Keratinocyte (primary cell): Measurements from ENCODE around the gene HK2. TPM values are rescaled to one million over a fixed set of nuclear protein-coding genes. Genes with fewer than 3 reads are reported as not detected.
"Not testable (repeated sequence)": the region's sequence is repeated elsewhere in the genome, so short reads cannot be mapped to it uniquely, and the experiment has no call there.

Experiments
- DNase-seq: peaks from one replicate; pipeline ENCODE4 v3.0.0-alpha.2; 2011; ENCODE audit warnings: low read depth, missing footprints, low spot score
- FAIRE-seq: peaks from 2 replicates; lab custom pipeline; 2011; peaks lifted over from hg19 to GRCh38; lab: Jason Lieb, UNC
- H2AFZ ChIP-seq: 2 replicates; pipeline ENCODE4 v1.6.0; 2012; ENCODE audit warnings: low read length, control low read depth, inconsistent platforms; ENCODE audit not compliant: control insufficient read depth
- H3K27ac ChIP-seq: 2 replicates; pipeline ENCODE4 v1.5.1; 2011; ENCODE audit warnings: low read length; ENCODE audit not compliant: control insufficient read depth, insufficient read depth
- H3K27me3 ChIP-seq: 3 replicates; pipeline ENCODE4 v1.6.0; 2011; ENCODE audit warnings: low read length; ENCODE audit not compliant: control insufficient read depth, insufficient read depth; ENCODE audit errors: extremely low read depth
- H3K36me3 ChIP-seq, 2 experiments: 2 replicates in 1 of 2; 3 replicates in 1 of 2; pipeline ENCODE4 v1.5.1; 2011; ENCODE audit warnings: low read length in 2 of 2, mild to moderate bottlenecking in 1 of 2; ENCODE audit not compliant: control insufficient read depth in 2 of 2, insufficient read depth in 2 of 2; ENCODE audit errors: extremely low read depth in 1 of 2
- H3K4me1 ChIP-seq: 3 replicates; pipeline ENCODE4 v1.5.1; 2011; ENCODE audit warnings: low read length; ENCODE audit not compliant: control insufficient read depth, insufficient read depth; ENCODE audit errors: extremely low read depth
- H3K4me2 ChIP-seq: 3 replicates; pipeline ENCODE4 v1.6.0; 2011; ENCODE audit warnings: low read depth, low read length; ENCODE audit not compliant: control insufficient read depth, insufficient read depth; ENCODE audit errors: extremely low read depth
- H3K4me3 ChIP-seq, 3 experiments: fragments of 200-600 bp in 1 of 3; sonication (generic) in 1 of 3; 2 replicates in 2 of 3; 3 replicates in 1 of 3; pipeline ENCODE4 v1.5.1; 2011 to 2016; ENCODE audit warnings: low read length in 3 of 3, mild to moderate bottlenecking in 3 of 3, control low read depth in 2 of 3, inconsistent platforms in 1 of 3, low read depth in 1 of 3, mixed read lengths in 1 of 3, mixed run types in 1 of 3, moderate library complexity in 1 of 3; ENCODE audit not compliant: control insufficient read depth in 2 of 3, insufficient read depth in 2 of 3; ENCODE audit errors: extremely low read depth in 1 of 3
- H3K79me2 ChIP-seq: 2 replicates; pipeline ENCODE4 v1.6.0; 2012; ENCODE audit warnings: low read length; ENCODE audit not compliant: control insufficient read depth, insufficient read depth
- H3K9ac ChIP-seq: 3 replicates; pipeline ENCODE4 v1.6.0; 2011; ENCODE audit warnings: low read length; ENCODE audit not compliant: control insufficient read depth, insufficient read depth; ENCODE audit errors: extremely low read depth
- H3K9me1 ChIP-seq: 3 replicates; pipeline ENCODE4 v1.6.0; 2011; ENCODE audit warnings: low read length; ENCODE audit not compliant: control insufficient read depth, insufficient read depth; ENCODE audit errors: extremely low read depth
- H3K9me3 ChIP-seq: 2 replicates; pipeline ENCODE4 v1.5.1; 2012; ENCODE audit warnings: low read depth, low read length; ENCODE audit not compliant: control insufficient read depth
- H4K20me1 ChIP-seq: 3 replicates; pipeline ENCODE4 v1.6.0; 2011; ENCODE audit warnings: low read length; ENCODE audit not compliant: control insufficient read depth, insufficient read depth; ENCODE audit errors: extremely low read depth
- EZH2 ChIP-seq: IDR thresholded peaks from one replicate; pipeline ENCODE4 v1.6.1; 2012; ENCODE audit warnings: inconsistent platforms, mild to moderate bottlenecking, low read length, moderate library complexity
- dilution Hi-C: fragments of 300-500 bp; cut with MboI; formaldehyde crosslinking; loops from one replicate; pipeline ENCODE4 v1.7.0; 2020; ENCODE audit warnings: low sequenced_read_pairs; ENCODE audit not compliant: extremely low pct_ligation_motif_present
- polyA plus RNA-seq, 5 experiments: library from polyadenylated mRNA; depleted of rRNA in 3 of 5; stranded (reverse) in 3 of 5; stranded (forward) in 1 of 5; unstranded in 1 of 5; fragments of >200 nt; gene quantifications; 1 replicate in 1 of 5; 2 replicates in 3 of 5; 3 replicates in 1 of 5; pipeline versions ENCODE4 v1.2.1 to v1.2.3, GENCODE V29; 2011 to 2012; ENCODE audit warnings: missing spikeins in 2 of 5, low read depth in 1 of 5, low replicate concordance in 1 of 5
- TF ChIP-seq, protein P1 (sequence below), 3 experiments: IDR thresholded peaks in 1 of 3; conservative IDR thresholded peaks in 1 of 3; optimal IDR thresholded peaks in 1 of 3; 2 replicates in 2 of 3; 3 replicates in 1 of 3; pipeline versions ENCODE3 to v1.5.1; 2011; ENCODE audit warnings: low read length in 3 of 3, mild to moderate bottlenecking in 3 of 3, moderate library complexity in 2 of 3, control low read depth in 1 of 3, inconsistent platforms in 1 of 3; ENCODE audit not compliant: insufficient read depth in 2 of 3; ENCODE audit errors: extremely low read depth in 1 of 3

The HK2 gene
- polyA plus RNA-seq, 1 donor (not counting 4 experiments of a cell fraction or from before 2014, with no cell fraction given): 27.1 TPM

DNA sequence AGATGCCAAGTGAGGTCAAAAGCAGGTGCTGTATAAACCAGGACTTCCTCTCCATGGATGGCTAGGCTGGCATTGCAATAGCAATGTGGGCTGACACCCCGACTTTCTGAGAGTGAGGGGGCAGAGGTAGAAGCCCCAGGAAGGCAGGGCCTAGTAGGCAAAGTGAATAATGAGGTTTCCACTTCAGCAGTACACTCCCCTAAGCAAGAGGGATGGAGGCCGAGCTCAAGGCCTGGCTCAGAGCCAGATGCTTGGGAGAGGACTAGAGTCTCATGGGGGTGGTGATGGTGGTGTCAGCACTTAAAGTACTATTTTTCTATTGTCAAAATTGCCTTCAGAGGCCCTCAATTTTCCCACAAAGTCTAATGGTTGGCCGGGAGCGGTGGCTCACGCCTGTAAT, 41.6 kb upstream of the HK2 start:
- Histone ChIP-seq H3K4me2 (no peak overlapping the region), H3K9me1 (no peaks in the 10 kb centered on the region), H3K36me3 (no peaks in the 10 kb centered on the region), H3K79me2 (no peaks in the 10 kb centered on the region), H3K4me3 (no peak overlapping the region), H3K9me3 (no peaks in the 10 kb centered on the region), H3K4me1 (no peaks in the 10 kb centered on the region), H3K9ac (no peak overlapping the region), H3K27me3 (no peaks in the 10 kb centered on the region), H4K20me1 (no peaks in the 10 kb centered on the region), H3K27ac (no peak overlapping the region), H2AFZ (no peak overlapping the region)
- TF ChIP-seq EZH2: no peak
- TF ChIP-seq, protein P1, sequence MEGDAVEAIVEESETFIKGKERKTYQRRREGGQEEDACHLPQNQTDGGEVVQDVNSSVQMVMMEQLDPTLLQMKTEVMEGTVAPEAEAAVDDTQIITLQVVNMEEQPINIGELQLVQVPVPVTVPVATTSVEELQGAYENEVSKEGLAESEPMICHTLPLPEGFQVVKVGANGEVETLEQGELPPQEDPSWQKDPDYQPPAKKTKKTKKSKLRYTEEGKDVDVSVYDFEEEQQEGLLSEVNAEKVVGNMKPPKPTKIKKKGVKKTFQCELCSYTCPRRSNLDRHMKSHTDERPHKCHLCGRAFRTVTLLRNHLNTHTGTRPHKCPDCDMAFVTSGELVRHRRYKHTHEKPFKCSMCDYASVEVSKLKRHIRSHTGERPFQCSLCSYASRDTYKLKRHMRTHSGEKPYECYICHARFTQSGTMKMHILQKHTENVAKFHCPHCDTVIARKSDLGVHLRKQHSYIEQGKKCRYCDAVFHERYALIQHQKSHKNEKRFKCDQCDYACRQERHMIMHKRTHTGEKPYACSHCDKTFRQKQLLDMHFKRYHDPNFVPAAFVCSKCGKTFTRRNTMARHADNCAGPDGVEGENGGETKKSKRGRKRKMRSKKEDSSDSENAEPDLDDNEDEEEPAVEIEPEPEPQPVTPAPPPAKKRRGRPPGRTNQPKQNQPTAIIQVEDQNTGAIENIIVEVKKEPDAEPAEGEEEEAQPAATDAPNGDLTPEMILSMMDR (optimal IDR thresholded peaks at IDR 0.05 in 1 of 3, IDR thresholded peaks at IDR 0.05 in 1 of 3, conservative IDR thresholded peaks at IDR 0.05 in 1 of 3; ENCODE audit: extremely low read depth in 1 of 3, insufficient read depth in 2 of 3, low read length in 3 of 3): no peak
- FAIRE-seq (no peak), DNase-seq (no peak)
- dilution Hi-C loops: no loop called here

- H3K4me1 ChIP-seq, H3K4me2 ChIP-seq, H3K4me3 ChIP-seq, H3K9ac ChIP-seq, H3K79me2 ChIP-seq, dilution Hi-C loops, H3K9me3 ChIP-seq, H2AFZ ChIP-seq, H4K20me1 ChIP-seq, DNase-seq, H3K27ac ChIP-seq, H3K27me3 ChIP-seq, H3K9me1 ChIP-seq, FAIRE-seq, H3K36me3 ChIP-seq: not testable (repeated sequence)
Measured at GRCh38 chr2:74794878-74795277, 39.0 kb upstream of the HK2 start.

DNA sequence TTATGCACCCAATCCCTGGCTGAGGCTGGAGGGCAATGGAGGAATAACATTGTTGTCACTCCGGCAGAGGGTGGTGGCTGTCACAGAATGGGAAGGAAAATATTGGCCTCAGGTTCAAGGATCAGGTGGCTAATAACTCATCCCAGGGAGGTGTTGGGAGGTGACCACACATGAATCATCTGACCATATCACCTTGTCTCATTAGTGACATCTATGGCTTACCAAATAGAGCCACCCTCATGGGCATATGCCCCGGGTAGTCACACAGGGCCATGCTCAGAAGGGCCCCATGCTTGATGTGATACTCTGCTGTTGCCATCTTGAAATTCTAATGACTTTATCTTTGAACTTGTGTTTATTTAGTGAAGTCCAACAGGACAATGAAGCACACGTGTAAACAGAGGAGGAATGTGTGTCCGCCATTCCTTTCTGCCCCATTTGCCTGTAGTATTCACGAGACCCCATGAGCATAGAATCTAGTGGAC, 27.5 kb upstream of the HK2 start:
- Histone ChIP-seq H2AFZ (no peak overlapping the region), H3K27ac (no peak overlapping the region), H4K20me1 (no peaks in the 10 kb centered on the region), H3K9ac (no peak overlapping the region), H3K79me2 (no peaks in the 10 kb centered on the region), H3K4me2 (no peak overlapping the region), H3K27me3 (no peaks in the 10 kb centered on the region), H3K9me3 (no peaks in the 10 kb centered on the region), H3K9me1 (no peaks in the 10 kb centered on the region), H3K4me1 (no peaks in the 10 kb centered on the region), H3K4me3 (no peak overlapping the region), H3K36me3 (no peaks in the 10 kb centered on the region)
- DNase-seq (no peak), FAIRE-seq (no peak)
- dilution Hi-C loops: no loop called here
- TF ChIP-seq, protein P1 (optimal IDR thresholded peaks at IDR 0.05 in 1 of 3, IDR thresholded peaks at IDR 0.05 in 1 of 3, conservative IDR thresholded peaks at IDR 0.05 in 1 of 3; ENCODE audit: extremely low read depth in 1 of 3, insufficient read depth in 2 of 3, low read length in 3 of 3): no peak
- no peak for TF ChIP-seq EZH2
